Measurements from ENCODE around the gene AKAP6.

GRCh38 chr14:32645551-32645950 lies 316.5 kb downstream of the AKAP6 start:
- no peak for TF ChIP-seq JUND (IDR thresholded peaks at IDR 0.05; ENCODE audit: low read length)
- TF ChIP-seq POLR2AphosphoS5 (IDR thresholded peaks at IDR 0.05; ENCODE audit: low read depth, low read length) = no peak
- TF ChIP-seq, protein P1, sequence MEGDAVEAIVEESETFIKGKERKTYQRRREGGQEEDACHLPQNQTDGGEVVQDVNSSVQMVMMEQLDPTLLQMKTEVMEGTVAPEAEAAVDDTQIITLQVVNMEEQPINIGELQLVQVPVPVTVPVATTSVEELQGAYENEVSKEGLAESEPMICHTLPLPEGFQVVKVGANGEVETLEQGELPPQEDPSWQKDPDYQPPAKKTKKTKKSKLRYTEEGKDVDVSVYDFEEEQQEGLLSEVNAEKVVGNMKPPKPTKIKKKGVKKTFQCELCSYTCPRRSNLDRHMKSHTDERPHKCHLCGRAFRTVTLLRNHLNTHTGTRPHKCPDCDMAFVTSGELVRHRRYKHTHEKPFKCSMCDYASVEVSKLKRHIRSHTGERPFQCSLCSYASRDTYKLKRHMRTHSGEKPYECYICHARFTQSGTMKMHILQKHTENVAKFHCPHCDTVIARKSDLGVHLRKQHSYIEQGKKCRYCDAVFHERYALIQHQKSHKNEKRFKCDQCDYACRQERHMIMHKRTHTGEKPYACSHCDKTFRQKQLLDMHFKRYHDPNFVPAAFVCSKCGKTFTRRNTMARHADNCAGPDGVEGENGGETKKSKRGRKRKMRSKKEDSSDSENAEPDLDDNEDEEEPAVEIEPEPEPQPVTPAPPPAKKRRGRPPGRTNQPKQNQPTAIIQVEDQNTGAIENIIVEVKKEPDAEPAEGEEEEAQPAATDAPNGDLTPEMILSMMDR (IDR thresholded peaks at IDR 0.05; ENCODE audit: control extremely low read depth in 1 of 3, insufficient read depth in 1 of 3, low read depth in 1 of 3, low read length in 3 of 3) = no peak
- no peak for TF ChIP-seq EZH2 (IDR thresholded peaks at IDR 0.05; ENCODE audit: low read depth, low read length, severe bottlenecking)
- no peak for TF ChIP-seq GABPA (IDR thresholded peaks at IDR 0.05; ENCODE audit: borderline replicate concordance, insufficient read depth, low read length)
- no peak for TF ChIP-seq SUZ12 (IDR thresholded peaks at IDR 0.05; ENCODE audit: low read length)
